ELF-1 (cell line): ENCODE data around the gene MVP.
"Not testable (repeated sequence)": the region's sequence is repeated elsewhere in the genome, so short reads cannot be mapped to it uniquely, and the experiment has no call there.

Experiments
- DNase-seq: peaks from one replicate; pipeline ENCODE4 v3.0.0-alpha.2; 2016; ENCODE audit warnings: low read depth, low spot score

MVP gene

DNA sequence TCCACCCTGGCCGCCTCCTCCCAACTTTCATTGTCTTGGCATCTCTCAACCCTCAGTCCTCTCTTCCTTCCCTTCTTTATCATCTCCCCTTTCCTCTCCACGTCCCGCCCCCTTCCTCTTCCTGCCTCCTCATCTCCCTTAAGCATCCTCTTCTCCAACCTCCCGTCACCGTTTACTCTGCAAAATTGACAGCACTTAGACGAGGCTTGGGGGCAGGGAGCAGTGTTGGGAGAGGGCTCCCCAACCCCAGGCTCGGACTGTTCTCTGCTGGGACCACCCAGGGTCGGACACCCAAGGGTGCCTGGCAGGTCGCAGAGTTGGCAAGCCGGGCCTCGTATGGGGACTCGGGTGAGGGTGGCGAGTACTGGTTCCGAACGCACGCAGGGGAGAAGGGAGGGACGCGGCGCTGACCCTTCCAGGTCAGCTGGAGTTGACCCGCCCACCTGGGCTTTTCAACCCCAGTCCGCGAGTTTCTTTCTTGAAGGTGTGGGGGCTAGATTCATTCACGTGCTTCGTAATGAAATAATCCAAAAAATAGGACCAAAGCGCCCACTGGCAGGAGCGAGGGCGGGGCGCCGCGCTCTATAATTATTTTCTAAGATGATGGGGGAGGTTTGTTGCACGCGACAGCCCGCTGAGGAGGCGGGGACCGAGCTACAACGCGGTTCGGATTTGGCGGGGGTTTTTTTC is 5.1 kb upstream of the MVP start:
- DNase-seq, result peak; percentile 55

DNA sequence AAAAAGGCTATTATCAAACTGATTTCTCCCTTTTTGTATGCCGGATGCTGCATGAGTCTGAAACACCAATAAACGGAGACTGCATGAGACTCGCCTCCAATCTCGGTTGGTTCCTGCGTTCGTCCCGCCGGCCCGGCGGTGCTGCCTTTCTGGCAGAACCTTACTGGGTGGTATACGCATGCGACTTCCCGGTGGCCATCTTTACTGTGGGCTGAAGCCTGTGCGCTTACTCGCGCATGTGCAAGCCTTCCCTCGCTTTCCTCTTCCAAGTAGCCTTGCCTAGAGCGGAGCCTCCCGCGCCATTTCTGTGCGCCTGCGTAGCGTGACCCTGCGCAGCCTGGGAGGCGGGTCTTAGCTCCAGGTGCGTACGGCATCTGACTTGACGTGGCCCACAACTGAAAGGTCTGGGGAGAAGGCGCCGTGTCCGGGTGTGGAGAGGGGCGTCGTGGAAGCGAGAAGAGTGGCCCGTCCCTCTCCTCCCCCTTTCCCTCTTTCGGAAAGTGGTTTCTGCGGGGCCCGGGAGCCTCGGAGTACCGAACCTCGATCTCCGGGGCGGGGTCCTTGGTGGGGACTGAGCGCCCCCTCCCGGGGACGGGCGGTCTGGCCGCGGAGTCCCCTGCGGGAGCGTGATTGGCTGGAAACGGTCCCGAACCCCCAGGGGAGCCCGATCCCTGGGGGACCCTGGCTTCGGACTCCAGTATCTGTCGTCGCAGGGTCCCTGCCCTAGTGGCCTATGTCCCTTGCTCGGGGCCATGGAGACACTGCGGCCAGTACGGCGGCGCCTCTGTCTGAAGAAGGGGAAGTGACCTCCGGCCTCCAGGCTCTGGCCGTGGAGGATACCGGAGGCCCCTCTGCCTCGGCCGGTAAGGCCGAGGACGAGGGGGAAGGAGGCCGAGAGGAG is 4.2 kb upstream of the MVP start, which contains the start of gene PAGR1:
TSS of gene PAGR1 (plus strand) at position 360 of the 901 bp plus-strand sequence. CDS start at position 734, 374 bp downstream.
- DNase-seq, result peak; percentile 99

DNA sequence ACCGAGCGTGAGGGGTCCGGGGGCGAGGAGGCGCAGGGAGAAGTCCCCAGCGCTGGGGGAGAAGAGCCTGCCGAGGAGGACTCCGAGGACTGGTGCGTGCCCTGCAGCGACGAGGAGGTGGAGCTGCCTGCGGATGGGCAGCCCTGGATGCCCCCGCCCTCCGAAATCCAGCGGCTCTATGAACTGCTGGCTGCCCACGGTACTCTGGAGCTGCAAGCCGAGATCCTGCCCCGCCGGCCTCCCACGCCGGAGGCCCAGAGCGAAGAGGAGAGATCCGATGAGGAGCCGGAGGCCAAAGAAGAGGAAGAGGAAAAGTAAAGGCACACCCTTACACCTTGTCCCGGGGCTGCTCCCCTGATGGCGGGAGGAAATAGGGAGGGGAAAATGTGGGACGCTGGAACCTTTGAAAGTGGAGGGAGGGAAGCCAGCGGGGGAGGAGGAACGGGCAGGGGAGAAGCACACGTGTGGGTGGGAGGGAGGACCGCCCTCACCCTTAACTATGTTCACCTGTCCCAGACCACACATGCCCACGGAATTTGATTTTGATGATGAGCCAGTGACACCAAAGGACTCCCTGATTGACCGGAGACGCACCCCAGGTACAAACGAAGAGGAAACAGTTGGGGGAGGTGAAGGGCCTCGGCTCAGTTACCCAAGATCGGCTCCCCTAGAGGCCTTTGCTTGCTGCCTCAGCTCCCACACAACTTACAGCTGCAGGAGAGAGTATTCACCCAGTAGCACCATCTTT is 3.4 kb upstream of the MVP start:
- DNase-seq, result peak; percentile 74

DNA sequence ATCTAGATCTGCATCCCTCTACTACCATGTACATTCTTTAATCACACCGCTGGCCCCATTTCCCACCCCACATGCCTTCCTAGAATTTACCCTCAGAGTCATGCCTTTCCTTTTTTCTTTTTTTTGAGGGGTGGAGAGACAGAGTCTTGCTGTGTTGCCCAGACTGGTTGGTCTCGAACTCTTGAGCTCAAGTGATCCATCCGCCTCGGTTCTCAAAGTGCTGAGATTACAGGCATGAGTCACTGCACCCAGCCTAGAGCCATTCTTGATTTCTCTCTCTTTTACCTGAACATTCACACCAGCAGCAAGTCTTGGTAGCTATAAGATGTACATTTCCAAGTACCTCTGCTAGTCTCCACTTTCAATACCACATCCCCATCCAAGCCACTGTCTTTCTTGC is 2.2 kb upstream of the MVP start:
- DNase-seq, result no peak

DNA sequence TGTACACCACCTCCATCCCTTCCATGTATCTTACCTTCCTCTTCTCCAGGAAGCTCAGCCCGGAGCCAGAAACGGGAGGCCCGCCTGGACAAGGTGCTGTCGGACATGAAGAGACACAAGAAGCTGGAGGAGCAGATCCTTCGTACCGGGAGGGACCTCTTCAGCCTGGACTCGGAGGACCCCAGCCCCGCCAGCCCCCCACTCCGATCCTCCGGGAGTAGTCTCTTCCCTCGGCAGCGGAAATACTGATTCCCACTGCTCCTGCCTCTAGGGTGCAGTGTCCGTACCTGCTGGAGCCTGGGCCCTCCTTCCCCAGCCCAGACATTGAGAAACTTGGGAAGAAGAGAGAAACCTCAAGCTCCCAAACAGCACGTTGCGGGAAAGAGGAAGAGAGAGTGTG is 756 bp upstream of the MVP start:
- no peak for DNase-seq

DNA sequence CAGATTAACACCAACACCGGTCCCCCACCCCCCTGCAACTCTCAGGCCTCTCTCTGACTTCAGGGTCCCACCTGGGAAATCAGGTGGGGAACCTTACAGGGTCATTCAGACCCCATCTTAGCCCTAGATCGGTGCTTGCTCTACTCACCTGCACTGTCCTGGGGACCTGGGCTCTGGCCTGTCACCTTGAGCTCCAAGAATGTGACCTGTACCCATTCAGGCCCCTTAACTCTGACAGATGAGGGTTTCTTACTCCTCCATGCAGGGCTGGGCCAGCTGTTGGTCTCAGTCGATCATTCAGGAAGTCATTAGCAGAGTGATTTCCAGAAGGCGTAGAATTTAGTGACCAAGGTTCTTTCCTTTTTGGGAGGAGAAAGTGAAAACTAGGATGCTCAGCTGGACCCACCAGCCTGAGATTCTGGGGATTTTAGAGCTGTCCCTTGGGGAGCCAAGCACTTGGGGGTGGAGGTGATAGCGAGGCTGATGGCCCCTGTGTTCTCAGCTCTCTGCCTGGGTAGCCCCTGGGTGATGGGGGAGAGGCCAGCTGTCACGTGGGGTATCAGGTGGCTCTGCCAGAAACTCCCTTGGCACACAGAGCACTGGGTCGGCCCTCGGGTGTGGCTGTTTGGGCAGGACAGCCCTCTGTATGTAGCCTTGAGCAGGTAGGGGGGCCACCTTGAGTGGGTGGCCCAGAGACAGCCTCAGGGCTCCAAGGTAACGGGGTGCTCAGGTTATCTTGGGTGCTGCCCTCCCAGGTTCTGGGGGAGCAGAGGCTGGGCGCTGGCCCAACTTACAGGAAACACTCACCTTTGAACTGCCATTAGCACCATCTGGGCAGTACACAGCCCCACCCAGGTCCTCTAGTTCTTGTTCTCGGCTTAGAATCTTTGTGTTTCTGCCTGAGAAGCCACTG is 724 bp downstream of the MVP start:
- DNase-seq, result no peak

DNA sequence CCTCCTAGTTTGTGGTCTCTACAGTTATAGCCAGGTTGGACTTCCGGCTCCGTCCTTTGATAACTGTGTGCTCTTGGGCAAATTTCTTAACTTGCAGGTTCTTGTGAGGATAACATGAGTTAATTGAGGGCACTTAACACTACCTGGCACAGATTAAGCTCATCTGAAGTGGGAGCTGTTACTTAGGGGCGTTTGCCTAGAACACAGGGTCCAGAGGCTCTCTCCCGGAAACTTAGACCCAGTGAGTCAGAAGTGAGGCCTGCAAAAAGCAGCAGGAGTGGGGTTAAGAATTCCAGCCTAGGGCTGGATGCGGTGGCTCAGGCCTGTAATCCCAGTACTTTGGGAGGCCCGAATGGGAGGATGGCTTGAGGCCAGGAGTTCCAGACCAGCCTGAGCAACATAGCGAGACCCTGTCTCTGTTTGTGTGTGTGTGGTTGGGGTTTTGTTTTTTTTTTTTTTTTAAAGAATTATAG is 1.4 kb downstream of the MVP start:
- peak; percentile 79 for DNase-seq

DNA sequence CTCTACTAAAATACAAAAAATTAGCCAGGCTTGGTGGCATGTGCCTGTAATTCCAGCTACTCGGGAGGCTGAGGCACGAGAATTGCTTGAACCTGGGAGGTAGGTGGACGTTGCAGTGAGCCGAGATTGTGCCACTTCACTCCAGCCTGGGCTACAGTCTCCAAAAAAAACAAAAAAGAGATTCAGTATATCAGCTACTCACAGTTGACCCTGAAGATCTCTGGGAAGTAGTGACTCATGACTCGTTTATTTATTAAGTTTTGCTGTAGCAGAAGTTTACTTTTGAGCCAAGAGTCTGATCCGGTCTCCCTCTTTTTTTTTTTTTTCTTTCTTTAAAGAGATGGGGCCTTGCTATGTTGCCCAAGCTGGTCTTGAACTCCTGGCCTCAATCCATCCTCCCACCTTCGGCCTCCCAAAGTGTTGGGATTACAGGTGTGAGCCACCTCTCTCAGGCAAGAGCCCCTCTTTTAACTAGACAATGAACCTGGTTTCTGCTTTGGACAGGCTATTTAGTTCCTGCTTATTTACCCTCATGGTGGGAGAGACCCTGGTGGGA is 4.4 kb downstream of the MVP start:
- DNase-seq, result no peak

DNA sequence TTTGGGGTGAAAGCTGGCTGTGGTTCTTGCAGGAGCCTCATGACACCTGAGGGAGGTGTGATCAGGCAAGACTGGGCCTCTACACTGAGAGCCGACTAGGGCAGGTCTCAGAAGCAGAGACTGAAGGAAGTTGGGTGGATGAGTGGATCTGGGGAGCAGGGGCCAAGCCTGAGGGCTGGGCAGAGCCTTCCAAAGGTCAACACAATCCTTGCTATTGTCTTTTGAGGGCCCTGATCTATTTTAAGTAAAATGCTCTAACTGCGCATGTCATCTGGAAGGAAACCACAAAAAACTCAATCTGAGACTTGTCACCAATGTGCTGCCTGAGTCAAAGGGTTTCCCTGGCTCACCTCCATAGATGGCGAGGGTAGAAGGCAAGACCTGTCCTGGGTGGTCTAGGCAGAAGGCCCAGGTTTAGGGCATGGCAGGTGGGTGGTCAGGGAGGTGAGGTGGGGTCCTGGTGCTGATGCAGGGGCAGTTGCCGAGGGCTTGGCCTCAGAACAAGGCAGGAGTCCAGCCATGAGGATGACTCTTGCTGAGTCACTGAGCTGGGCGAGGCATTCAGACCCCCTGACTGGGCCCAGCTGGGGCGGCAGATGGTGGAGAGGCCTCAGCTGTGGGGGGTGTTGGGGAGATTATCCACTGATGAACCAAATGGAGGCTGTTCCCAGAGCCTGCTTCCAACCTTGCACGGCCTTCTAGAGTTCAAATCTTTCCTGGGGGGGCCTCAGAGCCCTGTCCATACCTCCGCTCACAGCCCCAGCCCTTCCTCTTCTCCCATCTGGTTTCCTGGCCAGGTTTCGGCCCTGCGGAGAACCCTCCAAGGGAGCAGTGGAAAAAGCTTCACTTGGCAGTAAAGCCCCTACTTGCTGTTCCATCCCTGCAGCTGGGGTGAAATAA is 5.1 kb downstream of the MVP start:
- DNase-seq, result no peak

DNA sequence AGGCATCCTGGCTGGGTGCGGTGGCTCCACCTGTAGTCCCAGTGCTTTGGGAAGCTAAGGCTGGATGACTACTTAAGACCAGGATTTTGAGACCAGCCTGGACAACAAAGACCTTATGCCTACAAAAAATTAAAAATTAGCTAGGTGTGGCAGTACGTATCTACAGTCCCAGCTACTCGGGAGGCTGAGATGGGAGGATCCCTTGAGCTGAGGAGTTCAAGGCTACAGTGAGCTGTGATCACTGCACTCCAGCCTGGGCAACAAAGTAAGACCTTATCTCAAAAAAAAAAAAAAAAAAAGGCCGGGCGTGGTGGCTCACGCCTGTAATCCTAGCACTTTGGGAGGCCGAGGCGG is 6.1 kb downstream of the MVP start:
- DNase-seq, result no peak

DNA sequence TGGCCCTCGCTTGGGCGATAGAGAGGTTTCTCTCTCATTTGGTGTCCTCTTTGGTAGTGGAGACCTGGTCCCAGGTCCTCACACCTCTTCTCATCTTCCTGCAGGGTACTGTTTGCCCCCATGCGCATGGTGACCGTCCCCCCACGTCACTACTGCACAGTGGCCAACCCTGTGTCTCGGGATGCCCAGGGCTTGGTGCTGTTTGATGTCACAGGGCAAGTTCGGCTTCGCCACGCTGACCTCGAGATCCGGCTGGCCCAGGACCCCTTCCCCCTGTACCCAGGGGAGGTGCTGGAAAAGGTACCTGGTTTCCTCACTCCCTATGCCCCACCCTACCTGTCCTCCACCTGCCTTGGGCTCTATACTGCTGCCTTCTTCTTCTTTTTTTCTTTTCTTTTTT is 10.5 kb downstream of the MVP start:
- no peak for DNase-seq

DNA sequence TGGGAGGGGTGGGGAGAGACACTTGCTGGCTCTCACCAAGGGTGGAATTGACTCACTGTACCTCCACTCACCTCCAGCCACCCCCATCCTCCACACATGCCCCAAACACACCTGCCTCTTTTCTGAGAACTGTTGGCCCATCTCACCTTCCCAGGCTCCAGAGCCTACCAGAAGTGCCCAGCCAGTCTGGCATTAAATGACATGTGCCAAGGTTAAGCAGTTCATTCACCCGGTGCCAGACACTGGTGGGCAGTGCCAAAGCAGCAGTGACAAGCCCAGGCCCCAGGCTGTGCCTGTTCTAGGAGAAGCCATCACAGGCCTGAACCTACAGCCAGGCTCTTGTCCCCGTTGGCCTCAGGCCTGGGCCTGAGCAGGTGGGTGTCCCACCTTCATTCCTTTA is 11.2 kb downstream of the MVP start:
- DNase-seq, result no peak

DNA sequence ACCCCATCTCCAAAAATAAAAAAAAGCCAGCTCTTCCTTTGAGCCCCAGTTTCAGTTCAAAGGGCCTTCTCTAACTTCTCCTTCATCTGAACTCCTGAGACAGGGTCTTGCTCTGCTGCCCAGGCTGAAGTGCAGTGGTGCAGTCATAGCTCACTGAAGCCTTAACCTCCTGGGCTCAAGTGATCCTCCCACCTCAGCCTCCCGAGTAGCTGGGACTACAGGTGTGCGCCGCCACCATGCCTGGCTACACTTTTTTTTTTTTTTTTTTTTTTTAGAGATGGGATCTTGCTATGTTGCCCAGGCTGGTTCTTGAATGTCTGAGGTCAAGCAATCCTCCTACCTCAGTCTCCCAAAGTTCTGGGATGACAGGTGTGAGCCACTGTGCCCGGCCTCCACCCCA is 13.0 kb downstream of the MVP start:
- not testable (repeated sequence) for DNase-seq

DNA sequence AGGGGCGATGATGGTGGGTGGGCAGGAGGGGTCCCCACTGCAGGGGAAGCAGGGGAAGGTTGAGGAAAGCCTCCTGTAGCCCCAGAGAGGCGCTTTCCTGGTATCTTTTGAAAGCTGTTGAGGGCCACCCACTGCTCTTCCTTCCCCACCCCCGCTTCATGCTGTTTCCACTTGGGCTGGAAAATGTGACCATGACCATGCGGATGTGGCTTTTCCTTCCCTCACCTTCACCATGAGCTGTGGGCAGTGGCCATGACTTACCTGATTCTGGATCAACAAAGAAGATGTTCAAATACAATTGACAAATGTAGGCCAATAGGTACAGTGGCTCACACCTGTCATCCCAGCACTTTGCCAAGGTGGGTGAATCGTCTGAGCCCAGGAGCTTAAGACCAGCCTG is 13.8 kb downstream of the MVP start:
- no peak for DNase-seq

DNA sequence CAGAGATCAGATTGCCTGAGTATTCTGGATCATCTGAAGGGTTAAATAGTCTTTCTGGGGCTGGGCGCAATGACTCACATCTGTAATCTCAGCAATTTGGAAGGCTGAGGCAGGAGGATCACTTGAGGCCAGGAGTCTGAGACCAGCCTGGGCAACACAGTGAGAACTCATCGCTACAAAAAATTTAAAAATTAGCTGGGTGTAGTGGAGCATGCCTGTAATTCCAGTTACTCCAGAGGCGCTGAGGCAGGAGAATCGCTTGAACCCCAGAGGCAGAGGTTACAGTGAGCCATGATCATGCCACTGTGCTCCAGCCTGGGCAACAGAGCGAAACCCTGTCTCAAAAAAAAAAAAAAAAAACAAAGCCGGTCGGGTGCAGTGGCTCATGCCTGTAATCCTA is 15.7 kb downstream of the MVP start:
- no peak for DNase-seq

DNA sequence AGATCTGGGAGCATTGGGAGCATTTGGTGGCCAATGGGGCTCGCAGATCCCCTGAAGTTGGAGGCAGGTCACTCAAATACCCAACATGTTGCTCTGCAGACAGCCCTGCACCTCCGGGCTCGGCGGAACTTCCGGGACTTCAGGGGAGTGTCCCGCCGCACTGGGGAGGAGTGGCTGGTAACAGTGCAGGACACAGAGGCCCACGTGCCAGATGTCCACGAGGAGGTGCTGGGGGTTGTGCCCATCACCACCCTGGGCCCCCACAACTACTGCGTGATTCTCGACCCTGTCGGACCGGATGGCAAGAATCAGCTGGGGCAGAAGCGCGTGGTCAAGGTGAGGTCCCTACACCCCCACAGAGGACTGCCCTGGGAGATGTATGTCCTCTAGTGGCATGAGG is 16.4 kb downstream of the MVP start:
- DNase-seq, result no peak

DNA sequence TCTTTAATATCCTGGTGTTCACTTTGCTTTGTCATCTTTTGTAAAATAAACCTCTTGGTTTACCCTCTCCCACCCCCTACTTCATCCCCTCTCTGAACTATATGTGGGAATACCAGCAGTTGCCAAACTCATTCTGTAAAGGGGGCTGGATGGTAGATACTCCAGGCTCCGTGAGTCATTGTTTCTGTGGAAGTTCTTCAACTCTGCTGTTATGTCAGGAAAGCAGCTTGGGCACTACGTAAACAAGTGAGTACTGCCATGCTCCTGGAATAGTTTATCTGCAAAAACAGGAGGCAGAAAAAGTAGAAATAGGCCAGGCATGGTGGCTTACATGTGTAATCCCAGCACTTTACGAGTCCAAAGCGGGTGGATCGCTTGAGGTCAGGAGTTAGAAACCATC is 17.6 kb downstream of the MVP start:
- DNase-seq, result no peak

DNA sequence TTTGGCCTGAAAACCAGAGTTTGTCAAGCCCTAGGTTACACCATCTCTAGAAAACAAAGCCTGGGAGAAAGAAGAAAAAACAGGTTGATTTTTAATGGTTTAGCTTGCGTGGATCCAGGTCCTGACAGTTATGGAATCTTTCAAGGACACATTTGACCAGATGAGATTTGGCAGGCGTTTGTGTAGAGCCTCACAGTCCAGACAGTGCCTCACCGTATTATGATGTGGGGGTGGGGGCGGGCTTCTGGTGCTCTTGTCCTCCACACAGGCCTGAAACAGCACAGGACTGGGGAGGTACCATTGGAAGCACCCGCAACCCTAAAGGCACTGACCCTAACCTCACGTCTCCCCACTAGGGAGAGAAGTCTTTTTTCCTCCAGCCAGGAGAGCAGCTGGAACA is 19.6 kb downstream of the MVP start:
- no peak for DNase-seq

DNA sequence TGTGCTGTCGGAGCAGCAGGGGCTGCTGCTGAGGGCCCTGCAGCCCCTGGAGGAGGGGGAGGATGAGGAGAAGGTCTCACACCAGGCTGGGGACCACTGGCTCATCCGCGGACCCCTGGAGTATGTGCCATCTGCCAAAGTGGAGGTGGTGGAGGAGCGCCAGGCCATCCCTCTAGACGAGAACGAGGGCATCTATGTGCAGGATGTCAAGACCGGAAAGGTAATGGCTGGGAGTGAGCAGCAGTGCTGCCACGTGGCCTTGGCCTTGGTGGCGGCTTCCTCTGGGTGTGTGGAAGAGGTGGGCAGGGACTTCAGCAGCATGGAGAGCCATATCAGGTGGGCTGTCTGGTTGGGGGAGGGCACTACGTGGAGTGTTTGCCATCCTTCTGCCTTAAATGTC is 20.0 kb downstream of the MVP start:
- DNase-seq, result no peak

DNA sequence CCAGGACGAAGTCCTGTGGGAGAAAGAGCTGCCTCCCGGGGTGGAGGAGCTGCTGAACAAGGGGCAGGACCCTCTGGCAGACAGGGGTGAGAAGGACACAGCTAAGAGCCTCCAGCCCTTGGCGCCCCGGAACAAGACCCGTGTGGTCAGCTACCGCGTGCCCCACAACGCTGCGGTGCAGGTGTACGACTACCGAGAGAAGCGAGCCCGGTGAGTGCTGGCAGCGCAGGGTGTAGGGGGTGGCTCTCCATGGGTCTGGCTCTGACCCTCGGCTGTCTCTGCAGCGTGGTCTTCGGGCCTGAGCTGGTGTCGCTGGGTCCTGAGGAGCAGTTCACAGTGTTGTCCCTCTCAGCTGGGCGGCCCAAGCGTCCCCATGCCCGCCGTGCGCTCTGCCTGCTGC is 21.4 kb downstream of the MVP start:
- DNase-seq, result no peak
